Right lobe of liver (tissue), 4 donors: ENCODE results near the gene ATXN7.

ENCODE experiments used
- CTCF ChIP-seq, 4 donors: fragments of 200-600 bp in 3 of 4; fragments of 450-650 bp in 1 of 4; IDR thresholded peaks; one replicate each; pipeline versions ENCODE4 v1.5.1 to v1.8.0; 2016 to 2022; ENCODE audit warnings: antibody characterized with exemption in 4 of 4, mild to moderate bottlenecking in 2 of 4
- POLR2A ChIP-seq: fragments of 450-650 bp; IDR thresholded peaks from one replicate; pipeline ENCODE4 v1.6.1; 2017; ENCODE audit warnings: antibody characterized with exemption, mild to moderate bottlenecking
- donor health status: DM: no; HTN: no; CAD: no.
- donor health status: DM: no; HTN: no; CAD: no.
- donor health status: DM: no; HTN: yes; CAD: no.

- no peak for TF ChIP-seq CTCF (IDR thresholded peaks at IDR 0.05)
- TF ChIP-seq POLR2A = no peak
Measured at GRCh38 chr3:64031540-64032508, 168.2 kb downstream of the ATXN7 start.
